SIG-M5 (cell line): ENCODE results near the gene IVL.

Experiments
- DNase-seq: peaks from one replicate; lab custom pipeline; 2025; lab: John Stamatoyannopoulos, UW

Gene IVL

GRCh38 chr1:152907686-152908601 lies at the start of gene IVL:
Gene IVL, plus strand, starts transcription at chr1:152908546. Its CDS starts 1,252 bp downstream, at chr1:152909798.
- no peak for DNase-seq

GRCh38 chr1:152859696-152860095 lies 48.6 kb upstream of the IVL start, which contains the start of gene LCE7A:
Gene LCE7A, plus strand, starts transcription at chr1:152859996. Its CDS starts 702 bp downstream, at chr1:152860698.
- no peak for DNase-seq

GRCh38 chr1:152860129-152860528 lies 48.2 kb upstream of the IVL start:
- DNase-seq = no peak

GRCh38 chr1:152861374-152861773 lies 47.0 kb upstream of the IVL start:
- DNase-seq = no peak

- no peak for DNase-seq
Measured at GRCh38 chr1:152864443-152864842, 43.9 kb upstream of the IVL start.

- no peak for DNase-seq
Measured at GRCh38 chr1:152866321-152866720, 42.0 kb upstream of the IVL start.

- DNase-seq = no peak
Measured at GRCh38 chr1:152869808-152870419, 38.4 kb upstream of the IVL start.

- no peak for DNase-seq
Measured at GRCh38 chr1:152870831-152871730, 37.3 kb upstream of the IVL start.

- DNase-seq = no peak
Measured at GRCh38 chr1:152871731-152872126, 36.6 kb upstream of the IVL start.

- no peak for DNase-seq
Measured at GRCh38 chr1:152873495-152873894, 34.9 kb upstream of the IVL start.

- no peak for DNase-seq
Measured at GRCh38 chr1:152876827-152877226, 31.5 kb upstream of the IVL start.

- no peak for DNase-seq
Measured at GRCh38 chr1:152878042-152878441, 30.3 kb upstream of the IVL start, which contains the start of gene SMCP. Gene SMCP, plus strand, starts transcription at chr1:152878322. Its CDS starts 6,101 bp downstream, at chr1:152884423.

- DNase-seq = no peak
Measured at GRCh38 chr1:152879559-152880198, 28.7 kb upstream of the IVL start.

GRCh38 chr1:152880316-152880715 lies 28.0 kb upstream of the IVL start:
- no peak for DNase-seq

- no peak for DNase-seq
Measured at GRCh38 chr1:152880907-152881306, 27.4 kb upstream of the IVL start.

- no peak for DNase-seq
Measured at GRCh38 chr1:152884085-152884484, 24.3 kb upstream of the IVL start.

GRCh38 chr1:152884506-152884905 lies 23.8 kb upstream of the IVL start:
- no peak for DNase-seq

- no peak for DNase-seq
Measured at GRCh38 chr1:152884966-152885624, 23.3 kb upstream of the IVL start.

- no peak for DNase-seq
Measured at GRCh38 chr1:152886085-152886484, 22.3 kb upstream of the IVL start.

- no peak for DNase-seq
Measured at GRCh38 chr1:152886758-152887409, 21.5 kb upstream of the IVL start.

- no peak for DNase-seq
Measured at GRCh38 chr1:152888126-152888525, 20.2 kb upstream of the IVL start.
